Mesenchymal stem cell (in vitro differentiated cells and primary cell): Measurements from ENCODE around the gene TAF1A.

Experiments used
- DNase-seq: peaks from one replicate; pipeline ENCODE4 v3.0.0-alpha.2; 2013
- H2AFZ ChIP-seq: one replicate; pipeline ENCODE4 v1.6.1; 2013; ENCODE audit warnings: low read depth, mild to moderate bottlenecking, control low read depth, inconsistent platforms, low read length, moderate library complexity
- H2AK5ac ChIP-seq: 2 replicates; pipeline ENCODE4 v1.6.1; 2013; ENCODE audit warnings: low read length, moderate library complexity, mild to moderate bottlenecking, inconsistent platforms; ENCODE audit not compliant: severe bottlenecking
- H2BK120ac ChIP-seq: one replicate; pipeline ENCODE4 v1.6.1; 2013; ENCODE audit warnings: low read depth, mild to moderate bottlenecking, inconsistent platforms, low read length, moderate library complexity
- H2BK12ac ChIP-seq, 2 experiments: one replicate each; pipeline ENCODE4 v1.6.1; 2013; ENCODE audit warnings: inconsistent platforms in 2 of 2, low read length in 2 of 2, mild to moderate bottlenecking in 2 of 2, moderate library complexity in 2 of 2, control low read depth in 1 of 2
- H2BK15ac ChIP-seq: one replicate; pipeline ENCODE4 v1.6.1; 2013; ENCODE audit warnings: mild to moderate bottlenecking, low read depth, inconsistent platforms; ENCODE audit not compliant: poor library complexity, severe bottlenecking
- H2BK5ac ChIP-seq: 2 replicates; pipeline ENCODE4 v1.6.1; 2013; ENCODE audit warnings: low read depth, mild to moderate bottlenecking, low read length, control low read depth, inconsistent platforms; ENCODE audit not compliant: poor library complexity, severe bottlenecking
- H3K14ac ChIP-seq, 2 experiments: one replicate each; pipeline ENCODE4 v1.6.1; 2013; ENCODE audit warnings: inconsistent platforms in 2 of 2, low read length in 2 of 2, control low read depth in 1 of 2, mild to moderate bottlenecking in 1 of 2, moderate library complexity in 1 of 2
- H3K18ac ChIP-seq, 2 experiments: one replicate each; pipeline ENCODE4 v1.6.1; 2013; ENCODE audit warnings: inconsistent platforms in 2 of 2, low read length in 2 of 2, control low read depth in 1 of 2, low read depth in 1 of 2, mild to moderate bottlenecking in 1 of 2
- H3K23ac ChIP-seq, 2 experiments: one replicate each; pipeline ENCODE4 v1.6.1; 2013; ENCODE audit warnings: inconsistent platforms in 2 of 2, low read length in 2 of 2, mild to moderate bottlenecking in 2 of 2, moderate library complexity in 2 of 2, control low read depth in 1 of 2
- H3K27ac ChIP-seq: 2 replicates; pipeline ENCODE4 v1.5.1; 2013; ENCODE audit warnings: mild to moderate bottlenecking, moderate library complexity, low read length, control low read depth, inconsistent platforms; ENCODE audit not compliant: poor library complexity, severe bottlenecking
- H3K27me3 ChIP-seq, 2 experiments: 2 replicates each; pipeline versions ENCODE4 v1.6.1 to v1.7.0; 2013; ENCODE audit warnings: low read length in 2 of 2, mild to moderate bottlenecking in 2 of 2, moderate library complexity in 2 of 2, control low read depth in 1 of 2, inconsistent platforms in 1 of 2; ENCODE audit not compliant: control insufficient read depth in 1 of 2, insufficient read depth in 1 of 2
- H3K36me3 ChIP-seq, 2 experiments: 2 replicates each; pipeline versions ENCODE4 v1.6.1 to v1.7.0; 2013; ENCODE audit warnings: low read length in 2 of 2, control low read depth in 1 of 2, inconsistent platforms in 1 of 2, low read depth in 1 of 2, mild to moderate bottlenecking in 1 of 2; ENCODE audit not compliant: insufficient read depth in 2 of 2, control insufficient read depth in 1 of 2
- H3K4ac ChIP-seq, 2 experiments: one replicate each; pipeline ENCODE4 v1.6.1; 2013; ENCODE audit warnings: inconsistent platforms in 2 of 2, low read length in 2 of 2, mild to moderate bottlenecking in 2 of 2, moderate library complexity in 2 of 2, control low read depth in 1 of 2, low read depth in 1 of 2
- H3K4me1 ChIP-seq: 2 replicates; pipeline ENCODE4 v1.6.1; 2013; ENCODE audit warnings: low read depth, low read length, control low read depth; ENCODE audit not compliant: control insufficient read depth, insufficient read depth
- H3K4me2 ChIP-seq: 2 replicates; pipeline ENCODE4 v1.6.1; 2013; ENCODE audit warnings: low read length, mild to moderate bottlenecking, inconsistent platforms; ENCODE audit not compliant: poor library complexity, severe bottlenecking
- H3K4me3 ChIP-seq, 2 experiments: 2 replicates each; pipeline versions ENCODE4 v1.5.1 to v1.7.0; 2013; ENCODE audit warnings: low read length in 2 of 2, mild to moderate bottlenecking in 2 of 2, control low read depth in 1 of 2, low read depth in 1 of 2; ENCODE audit not compliant: insufficient read depth in 1 of 2
- H3K79me1 ChIP-seq: replicated peaks from 2 replicates; pipeline ENCODE4 v1.6.1; 2013; ENCODE audit warnings: mild to moderate bottlenecking, control low read depth, low read length, inconsistent platforms; ENCODE audit not compliant: poor library complexity, severe bottlenecking
- H3K9ac ChIP-seq: 2 replicates; pipeline ENCODE4 v1.7.0; 2013; ENCODE audit warnings: mild to moderate bottlenecking, low read length, moderate library complexity
- H3K9me3 ChIP-seq: 2 replicates; pipeline ENCODE4 v1.7.0; 2013; ENCODE audit warnings: mild to moderate bottlenecking, low read length; ENCODE audit not compliant: control insufficient read depth
- H4K8ac ChIP-seq: one replicate; pipeline ENCODE4 v1.6.1; 2013; ENCODE audit warnings: inconsistent platforms, mild to moderate bottlenecking, low read length, moderate library complexity
- H4K91ac ChIP-seq: one replicate; pipeline ENCODE4 v1.6.1; 2013; ENCODE audit warnings: mild to moderate bottlenecking, low read length, inconsistent platforms
- WGBS: methylation state at CpG from one replicate; pipeline ENCODE4 v1.1.7; 2013; ENCODE audit warnings: mixed read lengths; 5-methylcytosine and 5-hydroxymethylcytosine counted together

TAF1A gene

GRCh38 chr1:222631611-222632208 lies 42.0 kb upstream of the TAF1A start:
- no peak overlapping the region for H3K4me2 ChIP-seq
- no peak overlapping the region for H2AFZ ChIP-seq
- no peaks in the 10 kb centered on the region for H3K9me3 ChIP-seq
- DNase-seq: no peak
- no peak overlapping the region for H2BK120ac ChIP-seq
- no peak overlapping the region for H4K91ac ChIP-seq
- H3K79me1 ChIP-seq: peaks cover 14% of the 10 kb centered on the region
- no peak overlapping the region for H3K14ac ChIP-seq
- no peak overlapping the region for H2BK12ac ChIP-seq
- no peaks in the 10 kb centered on the region for H3K4me1 ChIP-seq
- no peak overlapping the region for H4K8ac ChIP-seq
- no peak overlapping the region for H2BK5ac ChIP-seq
- H2BK15ac ChIP-seq: no peak overlapping the region
- no peak overlapping the region for H3K4ac ChIP-seq
- no peak overlapping the region for H3K27ac ChIP-seq
- H2AK5ac ChIP-seq: no peak overlapping the region
- peak overlapping the region; percentile 11 for H3K9ac ChIP-seq
- no peaks in the 10 kb centered on the region for H3K27me3 ChIP-seq
- no peak overlapping the region for H3K18ac ChIP-seq
- 94% methylated on average over 3 of the region's 3 CpGs for WGBS
- H3K4me3 ChIP-seq: no peak overlapping the region
- H3K23ac ChIP-seq: no peak overlapping the region
- H3K36me3 ChIP-seq: peaks cover 35 to 90% of the 10 kb centered on the region in 2 experiments

- no peak for DNase-seq
- H3K27me3 ChIP-seq: no peaks in the 10 kb centered on the region
These were observed 40.3 kb upstream of the TAF1A start for GRCh38 chr1:222629921-222630535.

DNA sequence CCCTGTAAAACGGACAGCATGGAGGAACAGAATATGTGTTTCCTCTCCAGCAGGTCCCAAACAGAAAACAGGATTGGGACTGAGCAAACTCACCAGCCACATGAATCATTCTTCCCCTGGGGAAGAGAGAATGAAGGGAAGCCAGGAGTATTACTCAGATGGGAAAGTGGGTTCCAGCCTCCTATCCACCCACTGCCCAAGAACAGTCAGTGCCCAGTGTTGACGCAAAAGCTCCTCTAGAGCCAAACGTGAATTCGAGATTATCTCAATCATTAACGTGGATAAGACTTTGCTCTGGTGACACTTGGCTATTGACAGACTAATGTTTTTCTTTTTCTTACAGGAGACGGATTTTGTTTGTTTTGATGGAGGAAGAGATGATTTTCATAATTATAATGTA lies 37.5 kb upstream of the TAF1A start:
- H2AFZ ChIP-seq: no peak overlapping the region
- no peaks in the 10 kb centered on the region for H3K4me1 ChIP-seq
- H3K36me3 ChIP-seq: peaks cover 36 to 93% of the 10 kb centered on the region in 2 experiments
- H3K4ac ChIP-seq: no peak overlapping the region
- DNase-seq: no peak
- no peak overlapping the region for H3K14ac ChIP-seq
- H2BK5ac ChIP-seq: no peak overlapping the region
- H3K4me2 ChIP-seq: no peak overlapping the region
- H3K4me3 ChIP-seq: peak overlapping the region in 1 of 2 experiments; percentile 1
- no peak overlapping the region for H3K18ac ChIP-seq
- 94% methylated on average over 6 of the region's 6 CpGs for WGBS
- no peak overlapping the region for H4K8ac ChIP-seq
- H4K91ac ChIP-seq: no peak overlapping the region
- no peak overlapping the region for H3K27ac ChIP-seq
- peak overlapping the region; percentile 61 for H3K9ac ChIP-seq
- peaks cover 13% of the 10 kb centered on the region for H3K79me1 ChIP-seq
- no peak overlapping the region for H2BK15ac ChIP-seq
- H3K9me3 ChIP-seq: no peaks in the 10 kb centered on the region
- no peaks in the 10 kb centered on the region for H3K27me3 ChIP-seq
- H2BK120ac ChIP-seq: no peak overlapping the region
- no peak overlapping the region for H3K23ac ChIP-seq
- H2AK5ac ChIP-seq: no peak overlapping the region
- no peak overlapping the region for H2BK12ac ChIP-seq

More at GRCh38 chr1:222629921-222630535, 40.3 kb upstream of the TAF1A start:
- H3K14ac ChIP-seq: no peak overlapping the region
- H3K23ac ChIP-seq: no peak overlapping the region
- H2BK5ac ChIP-seq: no peak overlapping the region
- no peaks in the 10 kb centered on the region for H3K9me3 ChIP-seq
- H3K4me1 ChIP-seq: no peaks in the 10 kb centered on the region
- H3K18ac ChIP-seq: no peak overlapping the region
- H3K79me1 ChIP-seq: peaks cover 11% of the 10 kb centered on the region
- no peak overlapping the region for H2AK5ac ChIP-seq
- H2BK120ac ChIP-seq: no peak overlapping the region
- no peak overlapping the region for H3K4me3 ChIP-seq
- H4K8ac ChIP-seq: no peak overlapping the region
- no peak overlapping the region for H3K27ac ChIP-seq
- H3K4ac ChIP-seq: no peak overlapping the region
- 89% methylated on average over 7 of the region's 7 CpGs for WGBS
- no peak overlapping the region for H2AFZ ChIP-seq
- no peak overlapping the region for H3K9ac ChIP-seq
- H3K36me3 ChIP-seq: peaks cover 42 to 92% of the 10 kb centered on the region in 2 experiments
- H2BK15ac ChIP-seq: no peak overlapping the region
- no peak overlapping the region for H2BK12ac ChIP-seq
- H4K91ac ChIP-seq: no peak overlapping the region
- H3K4me2 ChIP-seq: no peak overlapping the region

DNA sequence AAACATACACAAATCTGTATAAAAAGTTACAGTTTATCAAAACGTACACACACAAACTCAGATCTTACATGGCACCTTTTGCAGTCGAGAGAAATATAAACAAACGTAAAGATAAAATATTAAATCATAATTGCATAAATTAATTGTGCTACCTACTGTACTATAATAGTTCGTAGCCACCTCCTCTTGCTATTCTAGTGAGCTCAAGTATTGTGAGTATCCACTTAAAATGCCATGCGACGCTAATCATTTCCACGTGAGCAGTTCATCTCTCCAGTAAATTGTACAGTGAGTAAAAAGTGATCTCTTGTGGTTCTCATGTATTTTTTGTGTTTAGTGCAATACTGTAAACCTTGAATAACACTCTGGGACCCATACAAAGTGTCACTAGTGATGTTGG lies 34.5 kb upstream of the TAF1A start:
- 98% methylated on average over 4 of the region's 7 CpGs for WGBS
- H3K4me2 ChIP-seq: no peak overlapping the region
- no peaks in the 10 kb centered on the region for H3K4me1 ChIP-seq

More for the DNA sequence above, 34.5 kb upstream of the TAF1A start:
- Histone ChIP-seq H4K91ac (no peak overlapping the region), H2BK15ac (no peak overlapping the region), H2BK5ac (no peak overlapping the region), H3K4ac (no peak overlapping the region), H3K36me3 (peaks cover 23 to 73% of the 10 kb centered on the region in 2 experiments), H2BK12ac (no peak overlapping the region), H3K27ac (no peak overlapping the region), H3K79me1 (peaks cover 16% of the 10 kb centered on the region), H4K8ac (no peak overlapping the region), H3K18ac (no peak overlapping the region), H3K9ac (no peak overlapping the region), H3K27me3 (no peaks in the 10 kb centered on the region), H2AFZ (no peak overlapping the region), H3K4me3 (no peak overlapping the region), H3K23ac (no peak overlapping the region), H3K9me3 (no peaks in the 10 kb centered on the region), H3K14ac (no peak overlapping the region), H2AK5ac (no peak overlapping the region), H2BK120ac (no peak overlapping the region)
- DNase-seq: no peak
